Stimulated activated CD4-positive, alpha-beta T cell treated with anti-CD3 and anti-CD28 coated beads, Interleukin-12 subunit alpha, Interleukin-12 subunit beta, amount 100 ng/mL, for 24 hours (primary cell): ENCODE measurements around the gene ERVFRD-1.
"Not testable (repeated sequence)": the region's sequence is repeated elsewhere in the genome, so short reads cannot be mapped to it uniquely, and the experiment has no call there.

Source experiments
- DNase-seq, 2 experiments: peaks; one replicate each; pipeline ENCODE4 v3.0.0-alpha.2; 2020; ENCODE audit warnings: low read depth in 2 of 2

The ERVFRD-1 gene

DNA sequence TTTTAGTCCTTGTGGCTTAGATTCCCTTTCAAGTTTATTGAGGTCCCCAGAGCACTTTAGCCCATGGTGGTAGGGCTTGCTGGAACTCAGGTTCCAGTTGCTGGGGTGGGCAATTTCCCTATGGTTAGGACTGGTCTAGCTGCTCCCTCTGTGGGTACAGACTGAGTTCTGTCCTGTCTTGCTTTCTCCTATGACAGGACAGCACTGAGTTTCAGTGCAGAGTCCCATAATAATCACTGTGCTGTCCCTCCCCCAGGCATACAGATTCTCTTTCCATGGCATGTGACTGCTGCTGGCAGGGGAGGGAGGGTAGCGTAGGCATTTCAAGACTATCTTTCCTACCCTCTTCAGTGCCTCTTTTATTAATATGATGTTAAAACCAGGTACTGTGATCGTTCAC, 17.1 kb upstream of the ERVFRD-1 start:
- no peak for DNase-seq

DNA sequence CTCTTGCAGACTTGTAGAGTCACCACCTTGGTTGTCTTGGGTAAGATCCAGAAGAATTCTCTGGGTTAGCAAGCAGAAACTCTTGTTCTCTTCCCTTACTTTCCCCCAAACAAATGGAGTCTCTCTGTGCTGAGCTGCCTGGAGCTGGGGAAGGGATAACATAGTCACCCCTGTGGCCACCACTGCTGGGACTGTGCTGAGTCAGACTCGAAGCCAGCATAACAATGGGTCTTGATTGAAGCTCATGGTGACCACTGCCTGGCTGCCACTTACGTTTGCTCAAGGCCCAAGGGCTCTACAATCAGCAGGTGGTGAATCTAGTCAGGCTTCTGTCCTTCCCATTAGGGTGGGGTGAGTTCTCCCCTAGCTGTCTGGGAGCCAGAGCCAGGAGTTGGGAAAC, 15.4 kb upstream of the ERVFRD-1 start:
- DNase-seq = no peak

- DNase-seq = no peak
Observed at GRCh38 chr6:11123978-11124377, 12.5 kb upstream of the ERVFRD-1 start.

- no peak for DNase-seq
Observed at GRCh38 chr6:11122380-11122779, 10.9 kb upstream of the ERVFRD-1 start.

GRCh38 chr6:11121851-11122250, 10.3 kb upstream of the ERVFRD-1 start:
- DNase-seq = no peak

GRCh38 chr6:11120271-11121005, 8.9 kb upstream of the ERVFRD-1 start:
- no peak for DNase-seq

- DNase-seq = not testable (repeated sequence)
Observed at GRCh38 chr6:11115808-11116536, 4.4 kb upstream of the ERVFRD-1 start.

GRCh38 chr6:11113038-11113437, 1.5 kb upstream of the ERVFRD-1 start:
- DNase-seq = no peak

GRCh38 chr6:11111769-11112437, 378 bp upstream of the ERVFRD-1 start:
- no peak for DNase-seq

DNA sequence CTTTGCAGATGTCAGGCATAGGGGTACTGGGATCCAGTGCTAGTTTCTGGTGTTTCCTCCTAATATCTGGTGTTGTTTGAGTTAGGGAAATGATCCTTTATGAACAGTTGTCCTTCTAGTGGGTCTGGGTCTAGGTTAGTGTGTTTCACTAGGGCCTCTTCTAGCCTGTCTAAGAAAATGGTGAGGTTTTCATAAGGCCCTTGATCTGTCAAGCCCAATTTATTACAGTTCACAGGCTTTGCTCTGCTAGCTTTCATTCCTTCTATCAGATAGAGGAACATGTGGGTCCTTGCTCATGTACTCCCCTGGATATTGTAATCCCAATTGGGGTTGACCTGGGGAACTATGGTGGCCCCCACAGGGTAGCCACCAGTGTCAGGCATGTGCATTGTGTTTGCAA, 2.8 kb downstream of the ERVFRD-1 start:
- no peak for DNase-seq

DNA sequence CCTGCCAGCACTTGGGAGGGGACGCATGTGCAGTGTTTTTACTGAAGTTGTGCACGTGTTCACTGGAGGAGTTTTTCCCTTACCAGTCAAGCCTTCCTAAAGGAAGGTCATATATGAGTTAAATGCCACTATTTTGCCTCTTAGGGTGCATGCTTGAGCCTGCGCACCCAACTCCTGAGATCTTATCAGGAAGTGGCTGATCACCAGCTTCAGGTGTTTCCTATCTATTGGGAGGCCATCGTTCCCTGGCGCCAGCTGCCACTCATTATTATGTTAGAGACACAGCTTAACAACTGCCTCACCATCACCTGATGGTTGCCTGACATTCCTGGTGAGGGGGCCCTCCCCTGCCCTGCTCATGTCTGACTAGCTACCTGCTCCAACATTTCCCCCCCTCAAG, 8.5 kb downstream of the ERVFRD-1 start:
- no peak for DNase-seq

DNA sequence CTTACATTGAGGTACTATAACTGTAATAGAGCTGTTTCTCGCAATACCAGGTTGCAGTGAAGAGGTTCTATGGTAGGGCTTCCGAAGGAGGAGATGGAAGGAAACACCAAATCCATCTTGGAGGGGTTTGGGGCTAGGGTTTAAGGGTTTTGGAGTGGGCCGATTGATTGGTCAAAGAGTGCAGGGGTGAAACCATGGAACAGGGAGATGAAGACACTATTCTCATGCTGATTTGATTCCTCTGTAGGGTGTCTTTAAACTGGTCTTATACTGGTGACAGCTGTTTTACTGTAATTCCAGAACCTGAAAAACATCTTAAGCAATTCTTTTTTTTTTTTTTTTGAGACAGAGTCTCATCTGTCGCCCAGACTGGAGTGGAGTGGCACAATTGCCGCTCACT, 10.1 kb downstream of the ERVFRD-1 start:
- DNase-seq = no peak

DNA sequence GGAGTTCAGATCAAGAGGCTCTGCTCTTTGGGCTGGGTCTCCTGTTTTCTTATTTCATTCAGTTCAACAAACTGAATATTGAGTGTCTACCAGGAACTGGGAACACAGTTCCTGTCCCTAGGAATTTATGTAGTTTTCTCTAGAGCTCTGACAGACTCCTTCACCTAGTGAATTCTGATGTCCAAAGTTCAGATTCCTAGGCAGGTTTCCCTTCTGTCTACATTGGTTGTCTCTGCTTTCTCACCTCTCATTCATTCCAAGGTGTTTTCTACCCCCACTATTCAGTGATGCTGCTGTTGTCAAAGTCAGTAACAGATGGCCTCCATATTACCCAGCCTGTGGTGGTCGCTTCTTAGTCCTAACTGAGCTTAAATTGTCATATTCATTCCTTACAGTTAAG, 13.5 kb downstream of the ERVFRD-1 start:
- DNase-seq = no peak

GRCh38 chr6:11097476-11097875, 14.0 kb downstream of the ERVFRD-1 start:
- no peak for DNase-seq

DNA sequence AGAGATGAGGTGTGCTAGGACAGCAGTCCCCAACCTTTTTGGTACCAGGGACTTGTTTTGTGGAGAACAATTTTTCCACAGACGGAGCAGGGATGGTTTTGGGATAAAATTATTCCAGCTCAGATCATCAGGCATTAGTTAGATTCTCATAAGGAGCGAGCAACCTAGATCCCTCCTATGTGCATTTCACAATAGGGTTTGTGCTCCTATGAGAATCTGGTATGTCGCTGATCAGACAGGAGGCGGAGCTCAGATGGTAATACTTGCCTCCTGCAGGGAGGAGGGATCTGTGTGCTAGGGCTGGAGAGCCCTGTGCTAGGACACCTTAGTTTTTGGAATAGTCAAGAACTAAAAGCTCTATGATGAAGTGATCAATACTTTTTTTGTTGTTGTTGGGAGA, 15.4 kb downstream of the ERVFRD-1 start:
- DNase-seq = no peak

DNA sequence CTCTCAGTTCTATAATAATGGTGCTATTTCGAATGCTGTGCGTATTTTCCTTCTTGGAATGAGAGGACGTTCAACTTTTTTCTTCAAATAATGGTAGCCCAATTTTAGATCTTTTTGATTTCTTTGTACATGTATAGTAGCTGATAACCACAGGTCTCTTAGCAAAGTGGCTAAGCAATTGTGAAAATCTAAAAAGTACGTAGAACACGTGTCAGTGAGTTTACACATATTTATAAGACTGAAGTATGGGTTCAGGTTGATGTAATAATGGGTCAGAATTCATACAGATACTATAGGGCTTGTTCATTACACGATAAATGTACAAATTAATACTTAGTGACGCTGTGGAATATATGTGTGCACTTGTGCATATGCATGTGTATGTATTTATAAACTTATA, 16.6 kb downstream of the ERVFRD-1 start:
- no peak for DNase-seq

DNA sequence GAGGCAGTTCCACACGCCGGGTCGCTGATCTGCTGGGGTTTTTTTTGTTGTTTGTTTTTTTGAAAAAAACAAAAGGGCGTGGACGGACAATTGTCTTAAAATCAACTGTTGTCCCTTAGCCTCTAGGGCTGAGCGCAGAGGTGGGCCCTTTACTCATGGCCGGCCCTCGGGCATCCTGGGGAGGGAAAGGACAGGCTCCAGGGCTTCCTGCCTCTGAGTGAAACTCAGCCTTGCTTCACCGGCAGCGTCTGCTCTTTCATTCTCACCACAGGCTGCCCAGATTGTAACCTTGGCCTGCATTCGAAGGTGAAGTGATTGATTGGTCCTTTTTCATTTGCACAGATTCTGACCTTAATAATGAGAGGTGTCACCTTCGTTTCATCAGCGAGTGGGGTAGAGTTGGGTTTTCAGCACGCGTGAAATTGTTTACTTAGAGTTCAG, 17.1 kb downstream of the ERVFRD-1 start:
- DNase-seq = peak; percentile 15 to 43

DNA sequence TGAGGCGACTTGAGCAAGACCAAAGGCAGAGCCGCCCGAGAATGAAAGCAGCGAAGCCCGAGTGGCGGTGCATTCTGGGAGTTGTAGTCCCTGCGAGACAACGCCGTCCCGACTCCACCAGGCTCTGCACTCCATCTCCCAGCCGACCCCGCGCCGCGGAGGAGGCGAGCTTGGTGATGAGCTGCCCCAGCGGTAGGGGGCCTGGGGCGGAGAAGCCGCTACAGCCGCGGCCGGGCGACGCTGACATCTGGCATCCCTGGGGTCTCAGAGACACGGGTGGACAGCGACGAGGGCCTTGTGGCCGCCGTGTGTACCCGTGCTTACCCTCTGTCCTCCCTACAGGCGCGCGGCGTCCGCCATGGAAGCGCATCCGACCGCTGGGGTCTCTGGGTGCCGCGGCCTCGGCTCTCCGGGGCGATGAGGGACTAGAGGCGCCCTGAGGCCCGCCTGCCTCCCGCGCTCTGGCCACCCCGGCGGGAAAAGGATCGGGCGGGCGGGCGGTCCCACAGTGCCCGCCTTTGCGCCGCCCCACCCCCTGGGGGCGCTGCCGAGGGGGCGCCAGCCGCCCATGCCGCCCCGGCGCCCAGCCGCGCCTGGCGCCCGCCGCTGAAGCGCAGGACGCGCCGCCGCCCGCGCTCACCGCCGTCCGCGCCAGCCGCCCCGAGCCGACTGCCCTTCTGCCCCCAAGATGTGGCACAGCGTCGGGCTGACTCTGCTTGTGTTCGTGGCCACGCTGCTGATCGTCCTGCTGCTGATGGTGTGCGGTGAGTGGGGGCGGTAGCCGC, 17.7 kb downstream of the ERVFRD-1 start, which contains the start of gene SMIM13:
SMIM13 (plus strand) TSS at position 209 of the 785 bp plus-strand sequence; CDS start at position 689, 480 bp downstream.
- peak; percentile 88 to 95 for DNase-seq

DNA sequence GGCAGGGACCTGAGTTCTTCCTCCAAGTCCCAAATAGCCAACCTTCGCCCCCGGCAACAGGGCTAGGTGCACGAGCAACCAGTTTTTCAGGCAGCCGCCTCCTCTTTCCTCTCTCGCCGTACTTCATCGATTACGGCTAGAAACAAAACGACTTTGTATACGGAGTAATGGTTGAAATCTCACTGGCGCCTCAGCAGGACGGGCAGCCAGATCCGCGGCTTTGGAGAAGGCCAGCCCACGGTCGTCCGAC, 18.2 kb downstream of the ERVFRD-1 start:
- DNase-seq = no peak

GRCh38 chr6:11092668-11093375, 18.7 kb downstream of the ERVFRD-1 start:
- DNase-seq = peak in 1 of 2 experiments; percentile 18

GRCh38 chr6:11091141-11091540, 20.4 kb downstream of the ERVFRD-1 start:
- DNase-seq = not testable (repeated sequence)
